ENCODE results near the gene AOPEP. TPM values are rescaled to one million over a fixed set of nuclear protein-coding genes. Genes with fewer than 3 reads are reported as not detected.

AOPEP gene
- total RNA-seq, 1 donor from 2014 or later, result 213 TPM

DNA sequence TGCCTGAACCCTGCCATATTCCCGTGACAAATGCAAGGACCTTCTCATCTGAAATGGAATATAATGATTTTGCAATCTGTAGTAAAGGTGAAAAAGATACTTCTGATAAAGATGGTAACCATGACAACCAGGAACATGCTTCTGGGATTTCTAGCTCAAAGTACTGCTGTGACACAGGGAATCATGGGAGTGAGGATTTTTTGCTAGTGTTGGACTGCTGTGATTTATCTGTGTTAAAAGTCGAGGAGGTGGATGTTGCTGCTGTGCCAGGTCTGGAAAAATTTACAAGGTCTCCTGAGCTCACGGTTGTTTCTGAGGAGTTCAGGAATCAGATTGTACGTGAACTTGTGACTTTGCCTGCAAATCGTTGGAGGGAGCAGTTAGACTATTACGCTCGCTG lies 33.5 kb downstream of the AOPEP start:
- no peak for DNase-seq (ENCODE audit: low read depth)

DNA sequence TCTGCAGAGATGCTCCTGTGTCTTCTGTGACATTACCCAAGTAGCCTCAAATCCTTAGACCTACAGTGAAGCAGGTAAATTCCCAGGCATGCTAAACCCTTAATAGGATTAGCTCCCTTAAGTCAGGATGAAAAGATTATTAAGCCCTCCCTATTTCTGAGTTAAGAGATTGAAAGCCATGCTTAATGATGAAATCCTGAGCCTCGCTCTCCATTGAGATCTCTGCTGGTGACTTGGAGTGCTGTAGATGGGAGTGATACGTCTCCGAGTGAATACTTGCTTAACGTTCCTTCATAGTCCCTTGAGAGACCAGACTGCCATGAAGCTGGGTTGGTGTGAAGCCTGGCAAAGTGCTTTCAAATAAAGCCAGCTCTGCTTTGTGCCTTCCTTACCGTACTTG lies 34.2 kb downstream of the AOPEP start:
- no peak for DNase-seq (ENCODE audit: low read depth)

DNA sequence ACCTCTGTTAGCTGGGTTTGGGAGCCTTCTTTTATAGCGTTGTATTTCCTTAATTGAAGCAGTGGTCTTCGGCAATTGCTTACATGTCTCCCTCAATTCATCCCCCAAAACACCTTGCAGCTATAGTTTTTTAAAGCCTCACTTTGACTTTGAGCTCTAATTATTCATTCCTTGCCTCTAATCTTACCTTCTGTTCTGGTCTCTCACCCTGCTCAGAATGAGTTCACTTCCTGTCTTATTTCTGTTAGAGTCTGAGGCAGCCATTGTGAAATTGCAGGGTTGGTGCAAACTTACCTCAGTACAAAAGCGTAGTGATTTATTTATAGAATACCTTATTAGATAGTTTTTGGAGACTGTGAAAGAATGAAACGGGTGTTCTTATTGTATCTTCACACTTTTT lies 35.0 kb downstream of the AOPEP start:
- no peak for DNase-seq (ENCODE audit: low read depth)

DNA sequence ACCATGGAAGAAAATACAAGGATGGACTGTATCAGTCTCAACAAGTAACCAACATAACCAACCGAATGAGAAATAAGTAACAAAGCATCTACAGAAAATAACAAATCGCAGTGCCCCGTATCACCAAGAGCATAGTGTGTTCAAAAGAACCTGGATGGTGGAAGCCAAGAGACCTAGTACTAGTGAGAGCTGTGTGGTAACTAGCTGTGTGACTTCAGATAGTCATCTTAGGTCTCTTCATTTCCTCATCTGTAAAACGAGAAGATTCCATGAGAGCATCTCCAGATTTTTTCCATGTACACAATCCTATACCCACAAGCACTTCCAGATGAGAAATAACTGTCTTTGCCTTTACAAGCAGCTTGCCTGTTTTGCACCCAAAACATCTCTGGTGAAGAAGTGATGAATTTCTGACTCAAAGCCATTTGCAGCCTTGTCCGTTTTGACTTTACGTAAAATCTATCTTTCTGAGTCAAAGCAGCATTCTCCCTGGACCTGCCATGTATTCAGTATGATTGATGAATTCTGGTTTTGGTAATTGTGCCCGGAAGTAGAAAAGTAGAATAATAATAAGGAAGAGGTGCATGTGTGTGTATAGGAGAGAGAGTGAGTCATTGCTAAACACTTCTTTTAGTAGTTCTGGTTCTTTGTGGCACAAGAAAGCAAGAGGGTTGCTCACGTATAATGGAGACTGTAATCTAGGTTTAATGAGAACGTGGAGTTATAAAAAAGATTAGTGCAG lies 41.0 kb downstream of the AOPEP start:
- no peak for DNase-seq (ENCODE audit: low read depth)

DNA sequence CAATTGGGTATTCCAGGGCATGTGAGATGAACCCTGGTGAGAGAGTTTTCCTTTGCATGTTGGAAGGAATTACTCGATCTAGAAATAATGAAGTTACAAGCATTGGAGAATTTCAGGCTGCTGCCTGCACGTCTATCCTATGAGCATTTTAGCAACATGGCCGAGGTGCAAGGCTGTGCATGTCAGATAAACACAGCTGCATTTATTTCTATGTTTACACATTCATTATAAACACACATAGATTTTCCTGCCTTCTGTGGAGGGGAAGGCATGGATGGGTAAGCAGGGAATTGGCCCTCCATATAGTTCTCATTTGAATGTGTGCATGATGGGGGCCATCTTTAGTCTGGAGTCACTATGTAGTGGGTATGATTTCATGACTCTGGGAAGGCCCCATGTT lies 42.3 kb downstream of the AOPEP start:
- no peak for DNase-seq (ENCODE audit: low read depth)

DNA sequence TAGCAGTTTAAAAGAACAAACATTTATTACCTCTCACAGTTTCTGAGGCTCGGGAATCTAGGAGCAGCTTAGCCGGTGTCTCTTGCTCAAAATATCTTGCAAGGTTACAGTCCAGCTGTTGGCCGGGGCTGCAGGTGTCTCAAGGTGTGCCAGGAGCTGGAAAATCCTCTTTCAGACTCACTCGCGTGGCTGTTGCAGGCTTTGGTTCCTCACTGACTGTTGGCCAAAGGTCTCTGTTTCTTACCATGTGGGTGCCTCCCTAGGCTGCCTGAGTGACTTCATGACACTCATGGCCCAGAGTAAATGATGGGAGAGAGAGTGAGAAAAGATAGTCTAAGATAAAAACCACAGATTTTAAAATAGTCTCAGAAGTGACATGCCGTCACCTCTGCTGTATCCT lies 43.8 kb downstream of the AOPEP start:
- no peak for DNase-seq (ENCODE audit: low read depth)

DNA sequence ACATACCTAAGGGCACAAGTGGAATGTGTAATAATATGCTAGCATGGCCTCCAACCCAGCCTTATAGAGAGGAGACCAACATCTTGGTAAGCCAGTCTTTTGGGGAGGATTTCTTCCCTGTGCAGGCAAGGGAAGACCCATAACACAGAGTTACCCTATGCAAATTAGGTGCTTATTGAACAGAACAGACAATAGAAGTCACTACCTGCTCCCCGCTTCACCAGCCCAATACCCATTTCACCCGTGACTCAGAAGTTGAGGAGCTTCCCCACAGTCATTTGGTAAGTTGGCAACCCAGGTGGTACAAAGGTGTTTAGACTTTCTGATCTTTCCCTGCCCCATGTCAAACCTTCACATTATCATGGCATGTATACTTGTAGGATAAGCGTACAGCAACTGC lies 44.6 kb downstream of the AOPEP start:
- DNase-seq (ENCODE audit: low read depth), result no peak

DNA sequence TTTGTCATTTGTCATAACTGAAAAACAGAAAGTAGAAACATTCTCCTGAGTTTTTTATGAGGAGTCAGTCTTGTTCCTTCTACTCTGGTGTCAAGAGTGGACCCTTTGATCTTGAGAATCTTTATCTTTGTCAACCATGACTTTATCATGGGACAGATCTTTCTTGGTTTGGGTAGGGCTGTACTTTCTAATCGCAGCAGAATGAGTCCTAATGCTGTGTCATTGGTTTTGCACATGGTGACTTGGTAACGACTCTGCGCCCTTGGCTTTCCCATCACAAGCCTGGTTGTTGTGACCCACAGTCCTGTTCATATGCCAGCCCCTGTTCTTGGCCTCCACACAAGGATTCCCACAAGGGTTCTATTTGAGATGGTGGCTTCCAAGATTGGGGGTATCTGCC lies 45.6 kb downstream of the AOPEP start:
- peak; percentile 45 for DNase-seq (ENCODE audit: low read depth)

DNA sequence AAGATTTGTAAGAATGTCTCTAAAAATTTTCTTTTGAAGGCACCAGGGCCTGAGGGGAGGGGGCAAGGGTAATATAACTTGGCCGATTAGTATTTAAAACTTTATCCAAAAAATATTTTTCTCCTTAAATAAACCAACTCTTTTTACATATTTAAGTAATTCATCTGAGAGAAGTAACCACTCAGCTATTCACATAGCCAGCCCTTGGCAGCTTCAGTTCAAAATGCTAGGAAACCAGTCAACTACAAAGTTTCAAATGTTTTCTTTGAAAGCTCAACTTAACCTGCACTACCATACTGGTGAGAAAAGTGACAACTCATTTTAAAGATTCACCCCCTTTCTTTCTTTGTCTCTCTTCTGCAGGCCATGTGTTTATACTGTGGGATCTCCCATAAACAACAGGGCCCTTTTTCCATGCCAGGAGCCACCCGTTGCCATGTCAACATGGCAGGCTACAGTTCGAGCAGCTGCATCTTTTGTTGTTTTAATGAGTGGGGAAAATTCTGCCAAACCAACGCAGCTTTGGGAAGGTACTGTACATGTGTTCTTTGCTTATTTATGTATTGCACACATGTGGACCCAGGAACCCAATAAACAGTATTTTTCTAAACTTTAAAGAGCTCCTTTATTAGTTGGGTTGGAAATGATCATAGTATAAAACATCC lies 46.3 kb downstream of the AOPEP start:
- peak; percentile 90 for DNase-seq (ENCODE audit: low read depth)

DNA sequence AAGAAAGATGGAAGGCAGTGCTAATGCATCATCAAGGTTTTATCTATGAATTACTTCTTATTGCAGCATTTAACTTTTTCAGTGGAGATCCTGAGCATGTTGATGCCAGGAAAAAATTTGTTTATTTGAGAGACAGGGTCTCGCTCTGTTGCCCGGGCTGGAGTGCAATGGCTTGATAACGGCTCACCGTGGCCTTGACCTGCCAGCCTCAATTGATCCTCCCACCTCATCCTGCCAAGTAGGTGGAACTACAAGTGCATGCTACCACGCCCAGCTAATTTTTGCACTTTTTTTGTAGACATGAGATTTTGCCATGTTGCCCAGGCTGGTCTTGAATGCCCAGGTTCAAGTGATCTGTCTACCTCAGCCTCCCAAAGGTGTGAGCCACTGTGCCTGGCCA lies 47.2 kb downstream of the AOPEP start:
- DNase-seq (ENCODE audit: low read depth), result no peak

DNA sequence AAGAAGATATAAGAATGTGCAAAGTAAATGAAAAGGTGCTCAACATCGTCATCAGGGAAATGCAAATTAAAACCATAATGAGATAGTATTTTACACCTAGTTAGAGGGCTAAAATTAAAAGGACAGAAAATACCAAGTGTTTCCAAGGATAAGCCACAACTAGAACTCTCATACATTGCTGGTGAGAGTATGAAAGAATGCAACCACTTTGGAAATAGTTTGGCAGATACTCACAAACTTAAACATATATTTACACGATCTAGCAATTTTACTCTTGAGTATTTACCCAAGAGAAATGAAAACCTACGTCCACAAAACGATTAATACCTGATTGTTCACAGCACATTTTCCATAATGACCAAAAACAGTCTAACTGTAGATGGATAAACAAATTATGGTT lies 51.5 kb downstream of the AOPEP start:
- DNase-seq (ENCODE audit: low read depth), result no peak

DNA sequence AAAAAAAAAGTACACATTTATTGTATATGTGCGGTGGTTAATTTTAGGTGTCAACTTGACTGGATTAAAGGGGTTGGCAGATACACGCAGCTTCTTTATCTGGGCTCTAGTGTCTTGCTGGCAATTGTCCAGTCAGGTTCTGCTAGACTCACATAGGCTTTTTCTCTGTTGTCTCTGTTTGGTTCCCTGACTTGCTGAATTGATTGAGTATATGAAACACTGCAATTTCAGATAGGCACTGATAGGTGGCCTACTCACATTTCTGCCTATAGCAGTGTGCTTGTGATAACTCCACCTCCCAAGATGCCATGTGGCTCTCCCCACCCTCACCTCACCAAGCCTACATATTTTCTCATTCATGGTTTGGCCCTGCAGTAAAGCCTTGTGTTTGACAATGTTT lies 52.5 kb downstream of the AOPEP start:
- no peak for DNase-seq (ENCODE audit: low read depth)

DNA sequence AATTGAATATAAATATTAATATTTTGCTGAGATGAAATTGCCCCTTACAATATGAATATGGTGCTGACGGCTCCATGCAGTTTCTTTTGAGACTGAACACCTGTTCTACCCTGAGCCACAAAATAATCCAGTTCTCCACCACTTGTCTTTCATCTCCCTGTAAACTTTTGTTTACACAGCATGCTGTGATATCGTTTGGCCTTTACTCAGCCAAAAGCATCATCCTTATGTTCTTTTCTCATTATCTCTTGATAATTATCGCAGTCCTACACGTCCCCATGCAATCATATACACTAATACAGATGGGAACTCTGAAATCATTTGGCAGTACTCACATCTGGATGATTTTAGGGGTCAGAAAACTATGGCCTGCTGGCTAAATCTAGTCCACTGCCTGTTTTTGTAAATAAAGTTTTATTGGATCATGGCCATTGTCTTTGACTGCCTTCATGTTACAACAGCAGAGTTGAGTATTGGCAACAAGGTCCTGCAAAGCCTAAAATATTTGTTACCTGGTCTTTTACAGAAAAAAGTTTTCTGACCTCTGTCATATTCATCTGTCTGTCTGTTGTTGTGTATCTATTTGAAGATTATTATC lies 53.3 kb downstream of the AOPEP start:
- DNase-seq (ENCODE audit: low read depth), result peak; percentile 76

DNA sequence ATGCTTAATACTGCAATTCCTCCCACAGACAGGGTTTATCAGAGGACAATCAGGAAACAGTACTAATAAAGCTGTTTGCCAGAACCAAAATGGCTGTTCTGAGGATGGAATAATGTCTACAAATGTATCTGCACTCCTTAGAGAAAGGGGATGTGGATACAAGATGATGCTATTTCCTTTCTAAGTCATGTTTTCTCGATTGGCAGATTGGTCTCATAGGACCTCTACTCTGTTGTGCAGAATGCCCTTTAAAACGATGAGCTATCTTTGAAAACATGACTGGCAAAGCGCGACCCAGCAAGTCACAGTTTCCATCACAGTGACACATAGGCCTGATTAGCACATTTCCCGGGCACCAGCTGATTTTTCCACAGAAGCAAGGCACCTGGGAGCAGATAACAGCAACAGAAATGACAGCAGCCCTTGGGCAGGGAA lies 54.0 kb downstream of the AOPEP start:
- peak; percentile 60 for DNase-seq (ENCODE audit: low read depth)

DNA sequence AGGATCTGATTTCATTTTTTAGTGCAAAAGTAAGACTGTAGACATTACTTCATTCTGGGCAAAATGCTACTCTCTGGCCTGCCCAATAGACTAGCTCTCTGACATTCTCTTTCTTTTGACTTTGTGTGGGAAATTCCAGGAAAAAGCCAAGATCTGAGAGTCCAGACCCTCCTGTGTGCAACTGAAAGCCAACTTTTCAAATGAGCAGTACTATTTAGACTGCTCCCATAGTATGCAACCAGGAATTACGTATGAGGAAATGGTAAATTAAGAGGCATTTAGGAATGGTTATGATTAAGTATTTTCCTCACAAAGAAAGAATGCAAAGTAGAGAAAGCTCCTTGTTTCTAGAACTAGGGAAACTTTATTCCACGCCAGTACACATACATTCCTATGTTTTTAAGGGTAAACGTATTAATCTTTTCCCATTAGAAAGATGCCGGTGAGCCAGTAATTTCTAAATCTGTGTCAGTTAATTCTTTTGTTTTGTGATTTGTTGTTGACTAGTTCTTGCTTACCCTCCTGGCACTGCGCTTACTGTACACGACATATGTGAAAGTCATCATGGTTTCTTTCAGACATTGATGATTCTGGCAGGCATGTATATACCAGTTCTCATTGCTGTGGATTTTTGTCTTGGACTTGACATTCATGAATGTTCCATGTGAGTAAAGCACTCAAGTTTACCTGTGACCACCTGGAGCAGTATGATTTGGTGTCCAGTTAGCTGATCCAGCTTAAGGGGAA lies 56.0 kb downstream of the AOPEP start:
- DNase-seq (ENCODE audit: low read depth), result peak; percentile 32

DNA sequence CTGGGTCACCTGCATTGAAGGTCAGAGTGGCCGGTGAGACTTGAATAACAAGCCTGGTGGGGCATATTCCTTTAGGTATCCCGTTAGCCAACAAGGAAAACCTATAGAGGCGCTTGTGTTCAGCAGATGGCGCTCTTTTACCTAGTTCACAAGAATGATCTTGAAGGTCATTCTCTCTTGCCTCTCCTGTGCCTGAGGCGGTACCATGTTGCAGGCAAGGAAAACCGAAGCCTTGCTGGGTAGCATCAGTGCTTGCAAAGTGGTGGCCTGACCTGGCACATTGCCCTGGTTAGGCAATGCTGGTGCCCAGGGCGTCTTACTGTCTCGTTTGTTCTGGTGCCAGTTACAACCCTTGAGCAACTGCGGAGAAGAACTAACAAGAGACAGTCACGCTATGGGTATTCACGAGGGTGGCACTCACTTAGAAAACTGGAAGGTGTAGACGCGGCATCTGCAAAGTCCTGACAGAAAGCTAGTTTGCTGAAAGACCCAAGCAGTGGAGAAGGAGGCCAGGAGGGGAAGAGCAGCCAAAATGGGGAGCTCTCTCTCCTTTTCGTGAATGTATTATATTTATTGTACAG lies 56.7 kb downstream of the AOPEP start:
- peak; percentile 99 for DNase-seq (ENCODE audit: low read depth)

DNA sequence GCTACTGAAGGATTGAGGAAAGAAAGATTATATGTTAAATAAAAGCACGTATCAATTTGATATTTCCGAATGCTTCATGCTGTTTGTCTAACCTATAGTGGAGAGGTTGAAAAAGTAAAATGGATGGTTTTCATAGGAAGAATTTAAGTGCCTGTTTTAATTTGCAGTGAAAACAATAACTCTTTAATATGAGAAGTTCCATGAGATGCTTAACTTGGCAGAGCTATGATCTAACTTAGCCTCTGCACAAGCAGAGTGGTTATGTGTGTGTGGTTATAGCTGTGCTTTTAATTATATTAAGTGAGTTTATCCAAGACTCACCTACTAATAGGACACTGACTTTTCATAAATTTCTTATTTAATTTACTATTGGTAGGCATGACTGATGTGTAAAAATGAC lies 57.4 kb downstream of the AOPEP start:
- peak; percentile 26 for DNase-seq (ENCODE audit: low read depth)

DNA sequence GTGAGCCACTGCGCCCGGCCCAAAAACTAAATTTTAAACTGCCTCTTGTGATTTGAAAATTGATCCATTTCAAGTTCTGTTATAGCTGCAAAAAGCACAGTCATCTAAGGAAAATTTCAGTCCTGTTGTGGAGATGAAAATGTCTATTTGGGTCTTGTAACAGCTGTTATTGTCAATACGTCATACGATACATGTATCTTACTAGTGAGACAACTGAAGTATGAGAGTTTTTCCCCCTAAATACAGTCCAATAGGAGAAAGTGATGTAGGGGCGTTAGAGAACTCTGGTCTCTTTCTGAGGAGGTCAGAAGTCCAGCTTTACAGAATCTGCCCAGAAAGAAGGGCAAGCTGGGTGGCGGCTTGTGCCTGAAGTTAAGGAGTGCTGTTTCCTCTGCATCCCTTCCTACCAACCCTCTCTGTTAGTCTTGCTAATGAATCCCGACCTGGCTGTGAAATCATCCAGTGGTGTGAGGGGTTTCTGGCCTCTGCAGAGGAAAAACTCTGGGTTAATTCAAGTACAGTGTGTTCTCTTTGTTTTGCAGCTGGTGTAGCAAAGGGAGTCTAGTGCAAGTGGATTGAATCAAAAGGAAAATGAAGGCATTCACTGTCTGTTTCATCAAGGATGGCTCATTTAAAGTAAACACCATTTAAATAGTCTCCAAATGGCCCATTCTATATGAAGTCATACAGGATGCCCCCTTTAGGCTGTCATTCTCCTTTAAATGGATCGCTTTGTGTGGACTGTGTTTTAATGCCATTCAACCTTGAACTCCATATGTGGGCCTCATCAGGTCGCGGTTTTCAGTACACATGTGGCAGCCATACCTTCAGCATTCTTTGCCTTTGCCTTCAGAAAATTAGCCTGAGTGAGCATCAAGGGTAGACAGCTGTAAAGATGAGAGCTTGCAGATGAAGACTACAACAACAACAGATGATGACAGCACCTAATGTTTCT lies 59.0 kb downstream of the AOPEP start:
- DNase-seq (ENCODE audit: low read depth), result peak; percentile 83

DNA sequence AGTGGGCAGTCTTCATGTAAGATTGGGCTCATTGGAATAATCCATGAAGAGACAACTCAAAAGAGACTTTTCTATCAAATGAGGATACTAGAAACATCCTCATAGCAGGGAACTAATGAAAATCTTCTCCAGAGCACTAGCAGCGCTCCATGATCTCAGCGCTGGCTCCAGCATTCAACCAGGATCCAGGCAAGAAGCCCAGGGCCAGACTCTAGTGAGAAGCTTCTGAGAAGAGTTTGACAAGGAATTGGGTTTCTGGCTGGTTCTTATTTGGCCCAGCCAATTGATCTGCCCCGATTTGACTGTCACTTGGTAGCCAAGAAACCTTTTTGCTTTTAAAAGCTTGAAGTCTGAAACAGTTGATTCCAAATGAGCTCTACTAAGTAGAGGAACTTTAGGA lies 60.1 kb downstream of the AOPEP start:
- no peak for DNase-seq (ENCODE audit: low read depth)

DNA sequence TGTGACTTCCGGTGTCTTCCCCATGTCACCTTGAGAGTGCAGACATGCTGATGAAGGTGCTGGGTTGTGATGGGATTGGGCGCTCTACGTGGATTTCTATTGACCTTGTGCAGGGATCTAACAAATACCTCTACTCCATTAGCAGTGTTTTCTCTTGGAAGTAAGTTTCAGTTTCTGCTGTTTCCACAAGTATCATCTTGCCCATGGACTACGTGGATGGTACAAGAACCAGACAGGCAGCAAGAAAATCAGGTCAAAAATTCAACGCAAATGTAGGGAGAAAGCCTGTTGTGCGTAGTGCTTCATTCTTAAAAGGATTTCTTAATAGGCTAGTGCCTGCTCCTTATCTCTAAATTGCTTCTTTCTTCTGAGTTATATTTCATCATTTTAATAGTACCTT lies 60.8 kb downstream of the AOPEP start:
- DNase-seq (ENCODE audit: low read depth), result no peak
